ENCODE results near the gene KARS1.

Gene KARS1

DNA sequence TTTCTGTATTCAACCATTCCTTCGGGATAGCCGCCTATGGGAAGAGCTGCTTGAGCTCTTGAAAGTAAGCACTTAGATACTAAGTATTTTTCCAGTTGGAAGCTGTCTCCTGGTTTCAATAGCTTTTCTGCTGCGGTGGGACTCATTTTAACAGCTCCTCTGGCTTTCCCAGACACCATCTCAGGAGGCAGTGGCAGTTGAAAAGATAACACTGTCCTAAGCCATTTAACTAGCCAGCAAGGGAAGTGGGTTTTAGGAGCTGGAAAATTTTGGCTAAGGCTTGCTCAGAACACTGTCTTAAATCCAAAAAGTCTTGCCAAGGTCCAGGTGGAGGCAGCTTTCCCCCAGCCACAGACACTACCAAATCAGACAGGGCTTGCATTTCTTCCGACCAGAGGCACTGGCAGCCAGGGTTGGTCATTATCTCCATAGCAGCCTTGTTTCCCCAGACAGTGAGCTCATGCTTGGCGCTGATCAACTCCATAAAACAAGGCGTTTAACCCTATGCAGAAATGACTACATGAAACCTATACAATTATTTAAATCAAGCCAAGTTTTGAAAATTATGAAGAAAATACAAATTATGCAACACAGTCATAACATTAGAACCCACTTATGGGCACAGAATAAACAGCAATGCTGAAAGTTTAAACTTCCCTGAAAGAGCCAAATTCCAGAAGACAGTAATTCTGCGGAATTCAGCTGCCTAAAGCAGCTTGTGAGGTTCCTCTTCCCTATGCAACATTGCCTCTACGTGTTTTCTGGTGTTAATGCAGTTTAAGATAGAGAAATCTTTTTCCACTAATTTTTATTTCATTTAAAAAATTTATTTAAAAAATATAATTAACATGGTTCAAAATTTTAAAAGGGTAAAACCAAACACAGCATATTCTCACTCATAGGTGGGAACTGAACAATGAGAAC is 56.3 kb downstream of the KARS1 start:
- no peak for FAIRE-seq

GRCh38 chr16:75589306-75589705 is 58.2 kb downstream of the KARS1 start:
- FAIRE-seq (no peak), DNase-seq (ENCODE audit: extremely low spot score, insufficient read length, low read depth) (no peak)

More for the DNA sequence above, 56.3 kb downstream of the KARS1 start:
- no peak for DNase-seq (ENCODE audit: extremely low spot score, insufficient read length, low read depth)

DNA sequence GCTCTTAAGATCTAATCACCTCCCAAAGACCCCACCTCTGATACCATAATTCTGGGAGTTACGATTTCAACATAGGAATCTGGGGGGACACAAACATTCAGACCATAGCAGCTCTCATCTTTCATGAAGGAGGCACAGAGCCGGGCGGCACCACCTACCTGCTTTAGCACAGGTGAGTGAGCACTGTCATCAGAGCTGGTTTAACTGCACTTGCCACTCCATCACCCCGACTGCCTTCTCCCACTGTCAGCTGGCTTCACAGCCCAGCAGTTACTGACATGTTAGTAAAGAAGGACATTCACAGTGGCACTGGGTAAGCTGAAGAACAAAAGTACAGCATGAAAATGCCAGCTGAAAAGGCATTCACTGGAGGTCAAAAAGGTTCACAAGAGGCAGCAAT is 58.7 kb downstream of the KARS1 start:
- DNase-seq (ENCODE audit: extremely low spot score, insufficient read length, low read depth) (no peak), FAIRE-seq (no peak)

- DNase-seq (ENCODE audit: extremely low spot score, insufficient read length, low read depth) = no peak
- peak; percentile 12 for FAIRE-seq
Observed at GRCh38 chr16:75584108-75584507, 63.4 kb downstream of the KARS1 start.

DNA sequence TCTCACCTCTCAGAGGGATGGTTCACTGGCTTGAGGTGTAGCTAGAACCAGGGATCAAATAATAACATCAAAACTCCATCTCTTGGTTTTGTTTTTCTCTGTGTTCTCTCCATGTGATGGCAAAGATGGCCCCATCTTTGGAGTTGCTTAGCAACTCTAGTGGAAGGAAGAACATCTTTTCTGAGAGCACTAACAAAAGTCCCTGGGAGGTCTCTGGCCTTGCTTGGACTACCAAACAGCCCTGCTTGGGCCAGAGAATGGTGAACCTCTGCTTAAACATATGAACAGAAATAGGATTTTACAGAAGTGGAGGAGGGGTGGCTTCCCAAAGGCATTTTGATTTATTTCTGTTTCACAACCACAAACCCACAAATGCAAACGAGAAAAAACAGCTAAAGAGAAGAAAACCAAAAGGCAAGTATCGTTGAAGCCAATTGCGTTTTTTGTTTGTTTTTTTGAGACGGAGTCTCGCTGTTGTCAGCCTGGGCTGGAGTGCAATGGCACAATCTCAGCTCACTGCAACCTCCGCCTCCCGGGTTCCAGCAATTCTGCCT is 68.1 kb downstream of the KARS1 start:
- peak; percentile 26 for FAIRE-seq
- DNase-seq (ENCODE audit: extremely low spot score, insufficient read length, low read depth) = no peak

- DNase-seq (ENCODE audit: extremely low spot score, insufficient read length, low read depth) (no peak), FAIRE-seq (no peak)
Observed at GRCh38 chr16:75578725-75579124, 68.7 kb downstream of the KARS1 start.

- FAIRE-seq (no peak), DNase-seq (ENCODE audit: extremely low spot score, insufficient read length, low read depth) (no peak)
Observed at GRCh38 chr16:75578212-75578611, 69.3 kb downstream of the KARS1 start.
